HG02973 (cell line): ENCODE results near the gene STX18.
"Not testable (repeated sequence)": the region's sequence is repeated elsewhere in the genome, so short reads cannot be mapped to it uniquely, and the experiment has no call there.

Source experiments
- ATAC-seq: cut with Tn5 transposase; IDR thresholded peaks from one replicate; pipeline ENCODE4 v1.9.1; 2021; ENCODE audit warnings: moderate library complexity; ENCODE audit not compliant: unreplicated experiment

Gene STX18

DNA sequence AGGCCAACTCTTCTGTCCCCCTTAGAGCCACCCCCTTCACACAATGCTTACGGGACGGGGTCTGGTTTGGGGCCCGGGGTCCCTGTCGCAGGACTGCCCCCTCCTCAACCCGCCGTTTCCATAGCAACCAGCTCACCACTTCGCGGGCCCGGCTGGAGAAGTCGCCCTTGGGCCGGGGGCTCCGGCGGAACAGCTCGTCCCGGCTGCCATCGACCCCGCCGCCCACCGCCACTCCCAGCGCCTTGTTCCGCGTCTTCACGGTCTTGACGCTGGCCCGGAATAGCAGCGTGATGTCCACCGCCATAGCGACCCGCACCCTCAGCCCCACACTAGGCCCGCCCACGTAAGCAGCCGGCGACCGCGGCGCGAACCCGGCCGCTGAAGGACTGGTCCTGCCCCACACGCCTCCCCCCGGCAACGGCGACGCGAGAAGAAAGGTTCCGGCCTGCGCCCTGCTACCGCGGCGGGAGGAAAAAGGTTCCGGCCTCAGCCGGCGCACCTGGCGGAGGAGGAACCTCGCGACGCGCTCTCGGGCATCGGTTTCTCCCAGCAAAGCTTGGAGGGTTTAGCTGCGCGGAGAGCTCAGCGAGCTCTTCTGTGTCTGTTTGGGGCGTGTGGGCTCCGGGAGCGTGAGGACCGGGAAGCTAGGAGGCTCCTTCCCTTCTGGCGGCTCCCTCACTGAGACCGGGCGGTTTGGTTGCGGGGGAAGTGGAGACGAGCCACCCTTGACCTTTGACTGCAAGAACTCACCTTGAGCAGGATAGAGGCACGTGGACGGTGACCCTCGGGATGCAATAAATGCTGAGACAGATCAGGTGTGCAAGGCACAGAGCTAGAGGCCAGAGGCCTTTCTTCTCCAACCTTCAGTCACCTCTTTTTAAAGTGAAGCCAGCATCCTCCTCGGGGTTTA, at the start of gene STX18:
TSS of gene STX18 (minus strand) at position 388 of the 910 bp plus-strand sequence. CDS start at position 304, 84 bp downstream.
- peak; percentile 70 for ATAC-seq

- ATAC-seq, result no peak
Observed at GRCh38 chr4:4591071-4591470, 49.2 kb upstream of the STX18 start.

DNA sequence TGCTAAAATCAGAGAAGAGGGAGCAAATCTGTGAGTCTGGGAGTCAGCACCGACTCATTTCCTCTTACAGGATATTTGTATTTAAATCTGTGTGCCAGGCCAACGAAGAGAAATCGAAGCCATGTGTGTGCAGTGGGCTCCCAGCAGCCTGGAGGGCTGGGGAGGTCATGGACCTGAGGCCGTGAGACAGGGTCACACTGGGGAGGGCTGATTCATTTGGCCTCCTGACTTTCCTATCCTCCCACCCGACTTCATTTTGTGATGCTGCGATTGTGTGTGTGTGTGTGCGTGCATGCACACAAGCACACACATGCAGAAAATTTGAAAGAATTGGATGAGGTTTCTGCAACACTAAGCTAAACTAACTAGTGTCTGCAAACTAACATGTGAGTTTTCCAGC, 48.7 kb upstream of the STX18 start:
- no peak for ATAC-seq

- ATAC-seq, result no peak
Observed at GRCh38 chr4:4585012-4585670, 43.3 kb upstream of the STX18 start.

GRCh38 chr4:4583606-4584005, 41.8 kb upstream of the STX18 start:
- no peak for ATAC-seq

DNA sequence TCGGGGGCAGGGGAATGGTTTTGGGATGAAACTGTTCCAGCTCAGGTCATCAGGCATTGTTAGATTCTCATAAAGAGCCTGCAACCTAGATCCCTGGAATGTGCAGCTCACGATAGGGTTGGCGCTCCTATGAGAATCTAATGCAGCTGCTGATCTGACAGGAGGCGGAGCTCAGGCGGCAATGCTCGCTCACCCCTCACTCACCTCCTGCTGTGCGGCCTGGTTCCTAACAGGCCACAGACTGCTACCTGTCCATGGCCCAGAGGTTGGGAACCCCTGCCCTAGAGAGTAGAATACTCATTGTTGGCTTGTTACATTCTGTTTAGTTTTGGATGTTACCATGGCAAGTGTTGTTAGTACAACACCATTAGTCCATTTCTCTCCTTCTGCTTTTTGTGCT, 40.8 kb upstream of the STX18 start:
- ATAC-seq, result no peak

DNA sequence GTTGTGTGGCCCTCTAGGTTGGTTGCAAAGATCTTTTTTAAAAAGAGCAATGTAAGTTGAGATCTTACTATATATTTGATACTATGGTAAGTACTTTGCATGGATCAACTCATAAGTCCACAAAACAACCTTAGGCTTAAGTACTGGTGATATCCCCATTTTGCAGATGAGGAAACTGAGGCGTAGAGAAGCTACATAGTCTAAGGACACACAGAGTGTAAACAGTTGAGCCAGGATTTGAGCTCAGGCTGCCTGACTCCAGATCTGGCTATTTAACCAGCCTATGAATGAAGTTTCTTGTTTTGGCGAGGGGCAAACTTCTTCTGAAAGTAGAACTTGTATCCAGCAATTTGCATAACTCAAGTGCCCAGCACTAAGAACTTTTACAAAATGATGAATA, 38.6 kb upstream of the STX18 start:
- ATAC-seq, result no peak

- no peak for ATAC-seq
Observed at GRCh38 chr4:4578981-4579380, 37.1 kb upstream of the STX18 start.

DNA sequence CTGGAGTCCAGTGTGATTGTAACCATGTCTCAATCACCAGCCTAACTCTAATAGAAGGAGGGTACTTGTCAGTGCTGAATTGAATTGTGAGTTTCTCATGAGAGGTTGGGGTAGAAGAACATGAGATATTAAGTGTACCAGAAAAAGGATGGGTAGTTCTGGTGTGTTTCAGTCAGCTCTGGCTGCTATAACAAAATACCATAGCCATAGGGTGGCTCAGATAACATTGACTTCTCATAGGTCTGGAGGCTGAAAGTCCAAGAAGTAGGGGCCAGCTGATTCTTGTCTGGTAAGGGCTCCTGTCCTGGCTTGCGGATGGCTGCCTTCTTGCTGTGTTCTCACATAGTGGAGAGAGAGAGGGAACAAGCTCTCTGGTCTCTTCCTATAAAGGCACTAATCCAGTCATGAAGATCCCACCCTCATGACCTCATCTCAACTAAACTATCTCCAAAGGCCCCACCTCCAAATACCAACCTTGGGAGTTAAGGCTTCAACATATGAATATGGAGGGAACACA, 35.6 kb upstream of the STX18 start:
- no peak for ATAC-seq

DNA sequence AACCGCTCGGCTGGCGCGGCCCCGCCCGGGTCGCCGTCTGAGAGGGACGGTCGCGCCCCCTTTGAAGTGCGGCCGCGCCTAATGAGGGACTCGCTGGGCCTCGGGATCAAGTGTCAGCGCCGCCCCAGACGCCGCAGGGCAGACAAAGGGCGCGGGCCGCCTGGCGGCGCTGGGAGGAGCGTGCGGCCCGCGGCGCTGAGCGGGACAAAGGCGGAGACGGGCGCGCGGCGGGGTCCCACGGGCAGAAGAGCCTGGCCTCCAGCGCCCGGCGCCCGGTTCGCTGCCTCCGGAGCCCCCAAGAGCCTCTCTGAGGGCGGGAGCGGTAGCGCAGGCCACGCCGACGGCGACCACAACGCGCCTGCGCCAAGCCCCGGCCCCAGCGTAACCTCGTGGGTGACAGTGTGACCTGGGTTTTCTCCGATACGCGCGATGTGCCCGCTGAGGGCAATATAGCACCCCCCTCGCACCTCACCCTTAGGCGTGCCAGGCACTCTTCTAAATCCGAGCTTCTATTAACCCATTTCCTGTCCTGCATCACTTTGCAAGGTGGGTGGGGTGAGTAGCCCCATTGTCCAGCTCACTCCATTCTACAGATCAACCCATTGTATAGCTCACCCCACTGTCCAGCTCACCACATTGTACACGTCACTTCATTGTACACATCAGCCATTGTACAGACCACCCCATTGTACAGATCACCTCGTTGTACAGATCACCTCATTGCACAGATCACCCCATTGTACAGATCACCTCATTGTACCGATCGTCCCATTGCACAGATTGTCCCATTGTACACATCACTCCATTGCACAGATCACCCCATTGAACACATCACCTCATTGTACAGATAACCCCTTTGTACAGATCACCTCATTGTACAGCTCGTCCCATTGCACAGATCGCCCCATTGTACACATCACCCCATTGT, 33.7 kb upstream of the STX18 start:
- peak; percentile 77 for ATAC-seq

DNA sequence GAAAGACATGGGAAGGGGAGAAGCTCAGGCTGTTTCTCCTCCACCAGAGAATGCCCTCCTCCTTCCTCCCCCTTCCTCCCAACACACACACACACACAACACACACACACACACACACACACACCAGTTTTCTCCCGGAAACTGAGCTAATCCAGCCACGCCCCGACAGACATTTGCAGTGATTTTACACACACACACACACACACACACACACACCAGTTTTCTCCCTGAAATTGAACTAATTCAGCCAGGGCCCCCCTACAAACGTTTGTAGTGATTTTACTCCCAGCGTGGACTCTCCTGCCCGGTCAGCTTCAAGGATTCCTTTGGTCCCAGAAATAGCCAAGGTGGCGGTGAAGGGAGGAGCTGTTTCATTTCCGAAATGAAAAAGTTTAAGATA, 32.9 kb upstream of the STX18 start:
- ATAC-seq, result no peak

DNA sequence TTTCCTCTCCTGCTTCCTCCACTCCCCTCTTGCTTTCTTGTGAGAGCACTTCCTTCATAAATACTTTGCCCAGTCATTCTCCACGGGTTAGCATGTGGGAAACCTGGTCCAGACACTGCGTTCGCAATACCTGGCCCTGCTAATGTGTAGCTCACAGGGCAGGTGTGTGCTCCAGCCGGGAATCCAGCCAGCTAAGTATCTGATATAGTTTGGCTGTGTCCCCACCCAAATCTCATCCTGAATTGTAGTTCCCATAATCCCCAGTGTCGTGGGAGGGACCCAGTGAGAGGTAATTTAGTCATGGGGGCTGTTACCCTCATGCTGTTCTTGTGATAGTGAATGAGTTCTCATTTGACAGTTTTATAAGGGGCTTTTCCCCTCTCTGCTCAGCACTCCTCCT, 32.2 kb upstream of the STX18 start:
- no peak for ATAC-seq

GRCh38 chr4:4572821-4573220, 31.0 kb upstream of the STX18 start:
- no peak for ATAC-seq

- not testable (repeated sequence) for ATAC-seq
Observed at GRCh38 chr4:4569861-4570260, 28.0 kb upstream of the STX18 start.

DNA sequence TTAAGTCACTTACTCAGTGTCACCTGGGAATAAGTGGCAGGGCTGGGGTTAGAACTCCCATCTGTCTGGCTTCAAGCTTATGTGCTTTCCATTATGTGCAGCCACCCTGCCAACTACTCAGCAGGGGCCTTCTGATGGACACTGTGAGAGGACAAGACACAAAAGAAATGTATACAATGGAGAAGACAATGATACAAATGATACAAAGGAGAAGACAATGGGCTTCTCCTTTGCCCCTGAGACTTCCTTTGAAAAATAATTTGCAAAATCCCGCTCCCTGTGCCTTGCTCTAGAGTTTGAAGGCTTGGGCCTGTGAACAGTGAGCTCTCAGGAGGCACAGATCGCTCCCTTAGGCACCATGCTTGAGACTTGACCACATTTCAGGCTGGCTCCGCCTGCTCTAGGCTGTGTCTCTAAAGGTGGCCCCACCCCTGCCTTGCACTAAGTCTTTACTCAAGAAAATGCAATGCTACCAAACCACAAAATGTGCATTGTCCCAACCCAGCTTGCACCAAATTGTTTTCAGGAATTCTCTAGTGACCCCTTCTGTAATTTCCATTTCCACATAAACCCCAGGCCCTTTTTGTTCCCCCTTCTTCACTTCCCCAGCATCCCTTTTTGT, 27.1 kb upstream of the STX18 start:
- ATAC-seq, result no peak

- ATAC-seq, result not testable (repeated sequence)
Observed at GRCh38 chr4:4566359-4566758, 24.5 kb upstream of the STX18 start.

- no peak for ATAC-seq
Observed at GRCh38 chr4:4564522-4564921, 22.7 kb upstream of the STX18 start.

GRCh38 chr4:4560642-4561041, 18.8 kb upstream of the STX18 start:
- ATAC-seq, result no peak

DNA sequence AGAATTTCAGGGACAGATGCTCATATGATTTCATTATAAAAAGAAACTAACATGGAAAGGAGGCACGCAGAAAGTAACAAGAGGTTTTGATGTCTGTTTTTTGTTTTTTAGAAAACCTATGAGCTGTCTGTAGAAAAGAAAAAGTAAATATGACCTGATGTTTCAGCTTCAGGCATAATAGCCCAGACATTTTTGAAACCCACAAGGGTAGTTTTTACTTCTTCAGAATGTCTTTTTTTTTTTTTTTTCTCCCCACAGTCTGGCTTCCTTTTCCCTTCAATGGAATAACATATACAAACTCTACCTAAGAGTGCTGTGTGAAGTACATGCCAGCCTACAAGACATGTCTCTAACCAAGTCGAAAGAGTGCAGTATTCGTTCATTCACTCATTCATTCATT, 18.3 kb upstream of the STX18 start:
- no peak for ATAC-seq

GRCh38 chr4:4559596-4559995, 17.7 kb upstream of the STX18 start:
- ATAC-seq, result no peak

GRCh38 chr4:4558881-4559280, 17.0 kb upstream of the STX18 start:
- no peak for ATAC-seq
